Effector memory CD4-positive, alpha-beta T cell (primary cell): ENCODE data around the gene TTLL9.

Source experiments
- DNase-seq, 3 donors: peaks; one replicate each; pipeline ENCODE4 v3.0.0-alpha.2; 2020
- H3K27ac ChIP-seq: 2 replicates; pipeline ENCODE4 v1.7.0; 2013; ENCODE audit warnings: mild to moderate bottlenecking, low read length, moderate library complexity; ENCODE audit not compliant: insufficient read depth, poor library complexity, severe bottlenecking
- H3K27me3 ChIP-seq: replicated peaks from 2 replicates; pipeline ENCODE4 v1.7.0; 2013; ENCODE audit warnings: mild to moderate bottlenecking, low read length; ENCODE audit not compliant: insufficient read depth, control insufficient read depth, poor library complexity, severe bottlenecking
- H3K36me3 ChIP-seq: 2 replicates; pipeline ENCODE4 v1.7.0; 2013; ENCODE audit warnings: mild to moderate bottlenecking, low read length, moderate library complexity; ENCODE audit not compliant: control insufficient read depth, insufficient read depth
- H3K4me1 ChIP-seq: 2 replicates; pipeline ENCODE4 v1.7.0; 2013; ENCODE audit warnings: low read length, mild to moderate bottlenecking; ENCODE audit not compliant: control insufficient read depth, insufficient read depth, poor library complexity, severe bottlenecking
- H3K4me3 ChIP-seq: 2 replicates; pipeline ENCODE4 v1.7.0; 2013; ENCODE audit warnings: low read length, low read depth, mild to moderate bottlenecking; ENCODE audit not compliant: insufficient read depth, poor library complexity, severe bottlenecking
- H3K9me3 ChIP-seq: 2 replicates; pipeline ENCODE4 v1.7.0; 2013; ENCODE audit warnings: mild to moderate bottlenecking, low read length, moderate library complexity; ENCODE audit not compliant: control insufficient read depth

TTLL9 gene

DNA sequence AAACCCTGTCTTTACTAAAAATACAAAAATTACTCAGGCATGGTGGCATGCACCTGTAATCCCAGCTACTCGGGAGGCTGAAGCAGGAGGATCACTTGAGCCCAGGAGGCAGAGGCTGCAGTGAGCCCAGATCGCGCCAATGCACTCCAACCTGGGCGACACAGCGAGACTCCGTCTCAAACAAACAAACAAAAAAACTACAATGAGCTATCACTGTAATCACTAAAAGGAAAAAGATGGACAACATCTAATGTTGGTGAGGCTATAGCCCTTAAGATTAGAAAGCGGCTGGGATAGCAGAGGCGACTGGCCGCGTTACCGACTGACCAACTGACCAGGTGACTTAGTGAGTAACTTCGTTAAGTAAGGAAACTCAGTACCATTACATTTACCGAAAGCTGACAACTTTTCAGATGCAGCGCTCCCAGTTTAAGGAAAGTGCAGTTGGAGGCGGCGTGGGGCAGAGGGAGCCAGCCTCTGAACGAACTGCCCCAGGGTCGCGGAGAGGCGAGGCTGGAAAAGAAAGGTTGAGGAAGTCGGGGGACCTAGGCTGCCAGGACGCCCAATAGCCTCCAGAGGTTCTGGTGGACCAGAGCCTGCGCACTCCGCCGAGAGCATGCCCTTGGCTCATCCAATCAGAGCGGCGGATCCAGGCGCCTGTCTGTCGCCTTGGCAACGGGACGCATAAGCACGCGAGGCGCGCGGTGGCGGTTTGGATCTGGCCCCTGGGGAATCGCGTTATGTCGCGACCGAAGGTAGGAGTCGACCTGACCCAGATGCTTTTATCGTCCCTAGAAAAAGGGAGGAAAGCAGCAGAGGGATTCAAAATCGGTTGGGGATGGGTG lies 8.9 kb downstream of the TTLL9 start:
- H3K4me3 ChIP-seq, result peak overlapping the region; percentile 63
- H3K4me1 ChIP-seq, result peaks cover 6% of the 10 kb centered on the region
- no peaks in the 10 kb centered on the region for H3K9me3 ChIP-seq
- H3K36me3 ChIP-seq, result no peaks in the 10 kb centered on the region
- no peaks in the 10 kb centered on the region for H3K27me3 ChIP-seq
- DNase-seq, result peak; percentile 62 to 71 (median 63)
- peak overlapping the region; percentile 22 for H3K27ac ChIP-seq

DNA sequence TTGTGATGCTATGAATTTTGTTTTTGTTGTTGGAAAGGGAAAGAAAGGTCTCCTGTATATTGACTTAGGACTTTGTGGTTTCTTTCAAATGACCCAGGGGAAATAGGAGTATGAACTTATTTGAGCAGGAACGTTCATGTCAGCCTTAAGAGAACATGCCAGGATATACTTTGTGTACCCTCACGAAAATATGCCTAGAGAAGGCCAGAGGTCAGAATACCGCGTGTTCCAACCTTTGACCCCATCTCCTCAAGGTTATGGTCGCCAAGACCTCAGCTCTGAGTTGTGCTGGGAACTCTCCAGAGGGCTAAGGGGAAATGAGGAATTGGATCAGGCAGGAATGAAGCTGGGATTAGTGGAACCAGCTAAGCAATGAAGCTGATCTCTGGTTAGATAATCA lies 11.5 kb downstream of the TTLL9 start:
- Histone ChIP-seq H3K4me3 (no peak overlapping the region), H3K9me3 (no peaks in the 10 kb centered on the region), H3K27me3 (no peaks in the 10 kb centered on the region), H3K36me3 (no peaks in the 10 kb centered on the region), H3K27ac (no peak overlapping the region), H3K4me1 (peaks cover 6% of the 10 kb centered on the region)
- no peak for DNase-seq

DNA sequence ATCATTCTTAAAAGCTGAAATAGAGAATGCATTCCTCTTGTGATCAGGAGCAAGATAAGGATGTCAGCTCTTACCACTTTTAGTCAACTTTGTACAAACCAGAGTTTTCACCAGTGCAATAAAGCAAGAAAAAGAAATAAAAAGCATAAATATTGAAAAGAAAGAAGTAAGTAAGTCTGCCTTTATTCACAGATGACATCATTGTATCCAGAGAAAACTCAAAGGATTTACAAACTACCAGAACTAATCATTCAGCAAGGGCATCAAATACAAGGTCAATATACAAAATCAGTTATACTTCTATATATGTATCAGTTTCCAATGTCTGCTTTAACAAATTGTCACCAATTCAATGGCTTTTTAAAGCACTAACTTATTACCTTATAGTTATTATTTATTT lies 13.4 kb downstream of the TTLL9 start:
- no peak overlapping the region for H3K4me3 ChIP-seq
- no peaks in the 10 kb centered on the region for H3K27me3 ChIP-seq
- DNase-seq, result no peak
- H3K9me3 ChIP-seq, result no peaks in the 10 kb centered on the region
- no peak overlapping the region for H3K27ac ChIP-seq
- H3K4me1 ChIP-seq, result peaks cover 6% of the 10 kb centered on the region
- H3K36me3 ChIP-seq, result no peaks in the 10 kb centered on the region

DNA sequence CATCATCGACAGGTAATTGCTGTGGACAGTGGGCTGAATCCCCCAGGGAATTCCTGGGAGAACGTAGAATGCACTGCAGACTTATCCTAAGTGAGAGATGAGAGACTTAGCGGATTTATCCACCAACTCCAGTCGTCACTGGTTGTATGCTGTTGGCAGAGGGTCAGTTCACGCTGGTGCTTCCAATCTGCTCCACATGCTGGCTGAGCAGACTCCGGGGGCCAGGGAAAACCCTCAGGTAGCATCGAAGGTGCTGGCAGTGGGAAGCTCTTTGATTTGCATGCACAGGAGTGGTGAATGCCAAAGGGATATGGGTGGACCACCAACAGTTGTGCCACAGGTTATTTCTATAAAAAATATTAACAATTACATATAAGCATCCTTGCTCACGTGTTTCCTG lies 20.2 kb downstream of the TTLL9 start:
- H3K36me3 ChIP-seq, result no peaks in the 10 kb centered on the region
- H3K4me1 ChIP-seq, result no peaks in the 10 kb centered on the region
- H3K27ac ChIP-seq, result no peak overlapping the region
- no peaks in the 10 kb centered on the region for H3K9me3 ChIP-seq
- DNase-seq, result no peak
- H3K4me3 ChIP-seq, result no peak overlapping the region
- no peaks in the 10 kb centered on the region for H3K27me3 ChIP-seq

DNA sequence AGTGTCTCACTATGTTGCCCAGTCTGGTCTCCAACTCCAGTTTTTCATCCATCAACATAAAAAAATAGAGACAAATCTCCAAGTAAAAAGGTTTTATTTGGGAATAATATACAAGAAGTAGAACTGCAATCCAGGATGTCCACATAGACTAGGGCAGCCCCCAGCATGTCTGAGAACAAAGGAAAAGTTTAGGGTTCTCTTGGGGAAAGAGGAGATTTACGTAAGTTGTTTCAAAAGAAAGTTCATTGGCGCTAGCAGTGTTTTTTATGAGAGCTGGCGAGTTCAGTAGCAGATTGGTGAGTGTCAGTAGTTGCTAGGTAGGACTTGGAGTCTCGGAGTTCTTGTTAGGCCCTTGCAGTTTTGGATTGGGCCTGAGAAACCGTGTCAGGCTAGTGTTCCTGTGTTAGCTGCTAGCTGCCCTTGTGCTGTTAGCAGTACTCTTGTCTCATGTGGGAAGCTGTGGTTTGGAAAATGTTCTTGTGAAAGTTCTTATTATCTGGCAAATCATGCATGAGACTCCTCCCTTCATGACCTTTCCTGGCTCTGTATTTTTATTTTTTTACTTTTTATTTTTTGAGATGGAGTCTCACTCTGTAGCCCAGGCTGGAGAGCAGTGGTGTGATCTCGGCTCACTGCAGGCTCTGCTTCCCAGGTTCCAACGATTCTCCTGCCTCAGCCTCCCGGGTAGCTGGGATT lies 24.7 kb downstream of the TTLL9 start:
- H3K4me1 ChIP-seq, result no peaks in the 10 kb centered on the region
- H3K27me3 ChIP-seq, result peaks cover 4% of the 10 kb centered on the region
- no peak overlapping the region for H3K4me3 ChIP-seq
- no peak overlapping the region for H3K27ac ChIP-seq
- no peak for DNase-seq
- no peaks in the 10 kb centered on the region for H3K9me3 ChIP-seq
- no peaks in the 10 kb centered on the region for H3K36me3 ChIP-seq

DNA sequence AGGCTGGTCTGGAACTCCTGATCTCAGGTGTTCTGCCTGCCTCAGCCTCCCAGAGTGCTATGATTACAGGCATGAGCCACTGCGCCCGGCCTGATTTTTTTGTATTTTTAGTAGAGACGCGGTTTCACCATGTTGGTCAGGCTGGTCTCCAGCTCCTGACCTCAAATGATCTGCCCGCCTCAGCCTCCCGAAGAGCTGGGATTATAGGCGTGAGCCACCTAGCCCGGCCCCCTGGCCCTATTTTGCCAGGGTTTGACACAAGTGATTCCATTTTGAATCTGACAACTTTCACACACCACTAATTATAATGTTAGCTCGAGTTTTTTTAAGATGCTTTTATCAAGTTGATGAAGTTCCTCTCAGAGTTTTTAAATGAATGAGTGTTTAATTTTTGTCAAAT lies 25.6 kb downstream of the TTLL9 start:
- Histone ChIP-seq H3K27ac (no peak overlapping the region), H3K4me1 (no peaks in the 10 kb centered on the region), H3K4me3 (no peak overlapping the region), H3K36me3 (no peaks in the 10 kb centered on the region), H3K27me3 (peaks cover 4% of the 10 kb centered on the region), H3K9me3 (no peaks in the 10 kb centered on the region)
- no peak for DNase-seq

DNA sequence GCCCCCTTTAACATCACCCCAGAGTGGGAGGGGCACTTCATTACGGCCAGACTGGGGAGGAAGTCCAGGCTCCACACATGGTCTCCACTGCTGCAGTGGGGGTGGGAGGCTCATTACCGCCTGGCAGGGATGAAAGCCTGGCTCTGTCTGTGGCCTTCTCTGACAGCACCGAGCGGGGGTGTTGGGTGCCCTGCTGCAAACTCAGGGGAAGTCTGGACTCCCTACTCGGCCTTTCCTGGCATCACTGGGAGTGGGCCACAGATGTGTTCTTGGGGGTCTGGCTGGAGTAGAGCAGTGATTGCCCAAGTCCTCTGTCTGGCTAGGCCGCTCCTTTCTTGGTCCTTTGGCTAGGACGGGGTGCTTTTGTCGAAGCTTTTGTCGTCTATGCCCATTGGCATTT lies 27.1 kb downstream of the TTLL9 start:
- Histone ChIP-seq H3K4me1 (no peaks in the 10 kb centered on the region), H3K27ac (no peak overlapping the region), H3K9me3 (no peaks in the 10 kb centered on the region), H3K27me3 (peaks cover 7% of the 10 kb centered on the region), H3K36me3 (no peaks in the 10 kb centered on the region), H3K4me3 (no peak overlapping the region)
- no peak for DNase-seq

DNA sequence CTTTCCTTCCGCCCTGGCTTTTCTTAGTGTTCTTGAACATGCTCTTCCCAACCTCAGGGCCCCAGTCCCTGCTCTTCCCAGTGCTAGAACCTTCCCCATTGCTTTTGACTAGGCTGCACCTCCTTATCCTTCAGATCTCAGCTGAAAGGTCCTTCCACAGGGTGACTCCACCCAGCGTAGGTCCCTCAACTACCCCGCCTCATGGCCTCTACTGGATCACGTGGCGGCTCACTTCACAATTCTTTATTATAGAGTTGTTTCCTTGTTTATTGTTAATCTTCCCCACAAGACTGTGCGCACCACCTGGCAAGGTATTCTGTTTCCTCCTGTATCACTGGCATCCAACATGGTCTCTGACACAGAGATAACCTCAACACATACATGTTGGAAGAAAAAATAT lies 31.2 kb downstream of the TTLL9 start:
- no peak for DNase-seq
- Histone ChIP-seq H3K4me3 (no peak overlapping the region), H3K27me3 (peaks cover 7% of the 10 kb centered on the region), H3K27ac (no peak overlapping the region), H3K36me3 (no peaks in the 10 kb centered on the region), H3K4me1 (no peaks in the 10 kb centered on the region), H3K9me3 (no peaks in the 10 kb centered on the region)

DNA sequence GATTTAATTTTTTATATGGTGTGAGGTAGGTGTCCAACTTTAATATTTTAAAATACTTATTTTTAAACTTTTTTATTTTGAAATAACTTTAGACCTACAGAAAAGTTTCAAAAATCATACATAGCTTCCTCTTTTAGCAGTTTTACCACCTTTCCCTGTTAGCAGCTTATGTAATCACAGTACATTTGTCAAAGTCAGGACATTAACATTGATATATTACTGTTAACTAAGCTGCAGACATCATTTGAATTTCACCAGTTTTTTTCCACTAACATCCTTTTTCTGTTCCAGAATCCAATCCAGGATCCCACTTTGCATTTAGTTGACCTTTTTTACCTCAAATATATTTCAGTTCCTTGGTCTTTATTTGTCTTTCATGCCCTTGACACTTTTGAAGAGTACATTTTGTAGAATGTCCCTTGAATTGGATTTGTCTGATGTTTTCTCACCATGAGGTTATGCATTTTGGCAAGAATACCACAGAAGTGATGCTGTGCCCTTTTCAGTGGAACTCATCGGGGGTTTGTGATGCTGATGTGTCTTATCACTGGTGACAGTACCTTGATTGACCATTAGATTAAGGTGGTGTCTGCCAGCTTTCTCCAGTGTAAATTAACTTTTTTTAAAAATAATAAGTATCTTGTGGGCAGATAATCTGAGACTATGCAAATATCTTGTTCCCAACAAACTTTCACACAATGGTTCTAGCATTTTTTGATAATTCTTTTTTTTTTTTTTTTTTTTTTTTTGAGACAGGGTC lies 33.4 kb downstream of the TTLL9 start:
- Histone ChIP-seq H3K4me1 (no peaks in the 10 kb centered on the region), H3K4me3 (no peak overlapping the region), H3K36me3 (no peaks in the 10 kb centered on the region), H3K27me3 (peaks cover 3% of the 10 kb centered on the region), H3K27ac (no peak overlapping the region), H3K9me3 (no peaks in the 10 kb centered on the region)
- no peak for DNase-seq

DNA sequence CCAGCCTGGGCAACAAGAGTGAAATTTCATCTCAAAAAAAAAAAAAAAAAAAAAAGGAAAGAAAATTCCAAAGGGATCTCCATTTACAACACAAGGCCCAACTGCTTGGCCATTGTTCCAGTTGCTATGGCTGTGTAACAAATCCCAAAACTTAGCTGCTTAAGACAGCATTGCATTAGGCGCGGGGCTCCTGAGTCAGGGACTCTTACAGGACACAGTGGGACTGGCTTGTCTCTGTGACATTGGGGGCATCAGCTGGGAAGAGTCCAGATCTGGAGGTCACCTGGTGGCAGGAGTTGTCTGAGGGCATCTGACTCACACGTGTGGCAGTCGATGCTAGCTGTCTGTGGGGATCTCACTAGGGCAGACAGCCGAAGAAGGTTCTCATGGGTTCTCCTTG lies 35.6 kb downstream of the TTLL9 start:
- Histone ChIP-seq H3K4me3 (no peak overlapping the region), H3K27me3 (peaks cover 3% of the 10 kb centered on the region), H3K9me3 (no peaks in the 10 kb centered on the region), H3K27ac (no peak overlapping the region), H3K36me3 (no peaks in the 10 kb centered on the region), H3K4me1 (no peaks in the 10 kb centered on the region)
- no peak for DNase-seq
